HCT116 (cell line): ENCODE measurements around the gene TBX4. TPM values are rescaled to one million over a fixed set of nuclear protein-coding genes. Genes with fewer than 3 reads are reported as not detected.

Source experiments
- ATAC-seq: fragments of 200-7000 bp; cut with Tn5 transposase; 2 replicates; pipeline ENCODE4 v1.9.1; 2020; ENCODE audit warnings: mild to moderate bottlenecking, moderate library complexity
- BruUV-seq: library from RNA; stranded (reverse); fragments of 400-500 nt; replicated peaks from 2 replicates; lab custom pipeline; 2021; lab: Mats Ljungman, UMichigan
- CTCF ChIA-PET: fragments of 300-600 bp; sonication (Branson Sonifier 250); formaldehyde crosslinking; loops from one replicate; lab custom pipeline; 2021; ENCODE audit warnings: antibody characterized with exemption; lab: Charles Lee
- POLR2A ChIA-PET: fragments of 300-600, 350-600 bp; sonication (Branson Sonifier 250); formaldehyde crosslinking; loops from one replicate; lab custom pipeline; 2021; ENCODE audit warnings: antibody characterized with exemption; lab: Charles Lee
- RAD21 ChIA-PET, 2 experiments: fragments of 300-600 bp; sonication (Branson Sonifier 250); formaldehyde crosslinking; loops; one replicate each; lab custom pipeline; 2023; ENCODE audit warnings: low total read pairs in 2 of 2; ENCODE audit not compliant: uncharacterized antibody in 2 of 2, unreplicated experiment in 2 of 2, low non-redundant PET in 1 of 2; lab: Charles Lee
- DNase-seq: peaks from one replicate; pipeline ENCODE4 v3.0.0-alpha.2; 2010; ENCODE audit warnings: low read depth, low spot score
- H2AFZ ChIP-seq: fragments of 200-600 bp; shearing (Covaris generic), sonication (generic); 2 replicates; pipeline ENCODE4 v1.6.1; 2017; ENCODE audit warnings: low read depth, mixed run types, mixed read lengths, antibody characterized with exemption, low read length; ENCODE audit not compliant: poor library complexity, severe bottlenecking
- H3K27ac ChIP-seq: 2 replicates; pipeline ENCODE4 v1.5.1; 2012; ENCODE audit warnings: low read depth, low read length
- H3K27me3 ChIP-seq: fragments of 200-600 bp; sonication (generic); 2 replicates; pipeline ENCODE4 v1.6.1; 2016; ENCODE audit warnings: mixed run types, low read length, mixed read lengths; ENCODE audit not compliant: insufficient read depth
- H3K36me3 ChIP-seq, 2 experiments: fragments of 200-500 bp in 1 of 2; fragments of 200-600 bp in 1 of 2; sonication (Bioruptor generic) in 1 of 2; sonication (generic) in 1 of 2; 2 replicates each; pipeline versions ENCODE4 v1.5.1 to v1.6.1; 2014 to 2016; ENCODE audit warnings: low read length in 2 of 2, inconsistent platforms in 1 of 2, mixed read lengths in 1 of 2, mixed run types in 1 of 2; ENCODE audit not compliant: insufficient read depth in 2 of 2, control insufficient read depth in 1 of 2
- H3K4me1 ChIP-seq, 2 experiments: fragments of 200-600 bp in 1 of 2; sonication (generic) in 1 of 2; 2 replicates each; pipeline versions ENCODE4 v1.5.1 to v1.6.1; 2012 to 2017; ENCODE audit warnings: low read length in 2 of 2, inconsistent platforms in 1 of 2, mild to moderate bottlenecking in 1 of 2, mixed read lengths in 1 of 2, mixed run types in 1 of 2, moderate library complexity in 1 of 2; ENCODE audit not compliant: insufficient read depth in 2 of 2, control insufficient read depth in 1 of 2
- H3K4me2 ChIP-seq: fragments of 200-600 bp; sonication (generic); 2 replicates; pipeline ENCODE4 v1.6.1; 2017; ENCODE audit warnings: mixed run types, low read length, mixed read lengths
- H3K4me3 ChIP-seq, 2 experiments: fragments of 200-600 bp in 1 of 2; sonication (generic) in 1 of 2; replicated peaks in 1 of 2; 2 replicates each; pipeline ENCODE4 v1.5.1; 2011 to 2016; ENCODE audit warnings: low read length in 2 of 2, control low read depth in 1 of 2, low read depth in 1 of 2, mild to moderate bottlenecking in 1 of 2, mixed read lengths in 1 of 2, mixed run types in 1 of 2
- H3K79me2 ChIP-seq: fragments of 200-600 bp; sonication (generic); 2 replicates; pipeline ENCODE4 v1.6.1; 2017; ENCODE audit warnings: mild to moderate bottlenecking, mixed run types, low read length, moderate library complexity, mixed read lengths; ENCODE audit not compliant: insufficient read depth
- H3K9ac ChIP-seq: fragments of 200-600 bp; sonication (generic); 2 replicates; pipeline ENCODE4 v1.6.1; 2016; ENCODE audit warnings: low read length, mixed read lengths
- H3K9me2 ChIP-seq: fragments of 200-600 bp; sonication (generic), shearing (Covaris generic); 2 replicates; pipeline ENCODE4 v1.6.1; 2017; ENCODE audit warnings: mixed run types, mild to moderate bottlenecking, moderate library complexity; ENCODE audit not compliant: insufficient read depth
- H3K9me3 ChIP-seq, 2 experiments: fragments of 200-500 bp in 1 of 2; fragments of 200-600 bp in 1 of 2; sonication (Bioruptor generic) in 1 of 2; sonication (generic) in 1 of 2; 2 replicates each; pipeline ENCODE4 v1.6.1; 2014 to 2017; ENCODE audit warnings: low read length in 2 of 2, mixed read lengths in 2 of 2, inconsistent platforms in 1 of 2, low read depth in 1 of 2, mild to moderate bottlenecking in 1 of 2, mixed run types in 1 of 2, moderate library complexity in 1 of 2; ENCODE audit not compliant: control insufficient read depth in 1 of 2, insufficient read depth in 1 of 2
- H4K20me1 ChIP-seq: fragments of 200-600 bp; sonication (generic), shearing (Covaris generic); 2 replicates; pipeline ENCODE4 v1.6.1; 2017; ENCODE audit warnings: mixed run types, mild to moderate bottlenecking, moderate library complexity; ENCODE audit not compliant: insufficient read depth
- CBX3 ChIP-seq: IDR thresholded peaks from 2 replicates; pipeline ENCODE4 v1.6.1; 2012; ENCODE audit warnings: low read depth
- CEBPB ChIP-seq: IDR thresholded peaks from 2 replicates; pipeline ENCODE4 v1.6.1; 2012; ENCODE audit warnings: low read depth
- EGR1 ChIP-seq: IDR thresholded peaks from 2 replicates; pipeline ENCODE4 v1.6.1; 2012; ENCODE audit warnings: low read depth
- ELF1 ChIP-seq: IDR thresholded peaks from 2 replicates; pipeline ENCODE4 v1.6.1; 2012; ENCODE audit warnings: low read depth, borderline replicate concordance
- EZH2 ChIP-seq: fragments of 200-600 bp; sonication (generic); IDR thresholded peaks from 2 replicates; pipeline ENCODE4 v1.6.1; 2017; ENCODE audit warnings: antibody characterized with exemption, mixed run types
- EZH2phosphoT487 ChIP-seq: fragments of 200-600 bp; IDR thresholded peaks from 2 replicates; pipeline ENCODE4 v1.6.1; 2018; ENCODE audit warnings: antibody characterized with exemption, borderline replicate concordance
- MAX ChIP-seq: IDR thresholded peaks from 2 replicates; pipeline ENCODE4 v1.6.1; 2012
- POLR2A ChIP-seq: IDR thresholded peaks from 2 replicates; pipeline ENCODE4 v1.7.0; 2011; ENCODE audit warnings: borderline replicate concordance; ENCODE audit not compliant: insufficient read depth, insufficient read length; ENCODE audit errors: extremely low read depth
- POLR2AphosphoS5 ChIP-seq: IDR thresholded peaks from 2 replicates; pipeline ENCODE4 v1.6.1; 2011; ENCODE audit warnings: mild to moderate bottlenecking, low read depth, low read length, moderate library complexity
- RAD21 ChIP-seq: IDR thresholded peaks from 2 replicates; pipeline ENCODE4 v1.6.1; 2012; ENCODE audit warnings: low read depth, mild to moderate bottlenecking
- REST ChIP-seq: IDR thresholded peaks from 2 replicates; pipeline ENCODE4 v1.6.1; 2012; ENCODE audit warnings: low read depth
- SIN3A ChIP-seq: IDR thresholded peaks from 2 replicates; pipeline ENCODE4 v1.6.1; 2012; ENCODE audit warnings: low read depth
- SP1 ChIP-seq: IDR thresholded peaks from 2 replicates; pipeline ENCODE4 v1.6.1; 2012; ENCODE audit warnings: low read depth
- SRF ChIP-seq: IDR thresholded peaks from 2 replicates; pipeline ENCODE4 v1.6.1; 2012; ENCODE audit warnings: low read depth
- TCF7L2 ChIP-seq: IDR thresholded peaks from 2 replicates; pipeline ENCODE4 v1.7.0; 2011; ENCODE audit warnings: borderline replicate concordance, inconsistent platforms; ENCODE audit not compliant: insufficient read depth, insufficient read length; ENCODE audit errors: extremely low read depth
- YY1 ChIP-seq: IDR thresholded peaks from 2 replicates; pipeline ENCODE4 v1.6.1; 2011; ENCODE audit warnings: low read length, low read depth, moderate library complexity, mild to moderate bottlenecking; ENCODE audit not compliant: insufficient replicate concordance; ENCODE audit errors: extremely low read depth
- ZBTB33 ChIP-seq: IDR thresholded peaks from 2 replicates; pipeline ENCODE4 v1.6.1; 2011; ENCODE audit warnings: mild to moderate bottlenecking, low read length, moderate library complexity; ENCODE audit not compliant: insufficient replicate concordance; ENCODE audit errors: extremely low read depth
- ZFX ChIP-seq: fragments of 450-650 bp; IDR thresholded peaks from 2 replicates; pipeline ENCODE4 v1.6.1; 2017
- ZNF274 ChIP-seq: fragments of 200-500 bp; sonication (Bioruptor generic); IDR thresholded peaks from 2 replicates; pipeline ENCODE4 v1.6.1; 2014; ENCODE audit warnings: mild to moderate bottlenecking, low read depth, low read length, inconsistent platforms
- intact Hi-C: fragments of 100-400 bp; cut with micrococcal nuclease; formaldehyde crosslinking; loops from 2 replicates; pipeline ENCODE4 v1.10.0; 2022
- total RNA-seq: library from RNA; stranded (reverse); gene quantifications from one replicate; pipeline ENCODE4 v1.2.1, GENCODE V29; 2021; ENCODE audit not compliant: unreplicated experiment

TBX4 gene
- total RNA-seq, 1 experiment from 2014 or later = 0.27 TPM

GRCh38 chr17:61461967-61462718 is 9.9 kb downstream of the TBX4 start:
- no peak for ATAC-seq
- no peaks in the 10 kb centered on the region for H3K27me3 ChIP-seq
- intact Hi-C loops = no loop called here
- no peaks in the 10 kb centered on the region for H3K36me3 ChIP-seq
- CTCF ChIA-PET = interaction anchor here (1.3 kb wide), 1 partner anchor 9 kb away, joined by 3 read pairs; no protein-coding TSS in a partner anchor
- no peaks in the 10 kb centered on the region for H4K20me1 ChIP-seq
- H3K9me2 ChIP-seq = no peaks in the 10 kb centered on the region
- no peaks in the 10 kb centered on the region for H3K9me3 ChIP-seq
- POLR2A ChIA-PET = no interaction called here
- H2AFZ ChIP-seq = no peak overlapping the region
- TF ChIP-seq RAD21 (no peak), EZH2 (no peak), EZH2phosphoT487 (no peak), SP1 (no peak), ZNF274 (no peak), SIN3A (no peak), CEBPB (no peak), REST (no peak), ZFX (no peak), ELF1 (no peak), POLR2A (no peak), POLR2AphosphoS5 (no peak), YY1 (no peak), EGR1 (no peak), ZBTB33 (no peak), CBX3 (no peak), TCF7L2 (no peak), SRF (no peak), MAX (no peak)
- TF ChIP-seq, all 23 proteins: peak for 0
- H3K27ac ChIP-seq = no peak overlapping the region
- no peaks in the 10 kb centered on the region for H3K79me2 ChIP-seq
- RAD21 ChIA-PET = no interaction called here
- H3K9ac ChIP-seq = no peak overlapping the region
- peaks cover 0 to 8% of the 10 kb centered on the region in 2 experiments; a peak in 2 of 4 replicates for H3K4me1 ChIP-seq
- no peak for DNase-seq
- no TSS peak for BruUV-seq
- no peak overlapping the region for H3K4me3 ChIP-seq
- no peak overlapping the region for H3K4me2 ChIP-seq
